ENCODE data around the gene GCC2. TPM values are rescaled to one million over a fixed set of nuclear protein-coding genes. Genes with fewer than 3 reads are reported as not detected.

Gene GCC2
- total and polyA plus RNA-seq, 2 of the 8 experiments (the other 6 are each of a cell fraction or from before 2014, with no cell fraction given) = 4.6 to 54.9 TPM

- FAIRE-seq (no peak), DNase-seq (ENCODE audit: low read depth in 1 of 2, low spot score in 2 of 2) (no peak)
- no peak overlapping the region for H3K14ac ChIP-seq (ENCODE audit: insufficient read length)
- no peak overlapping the region for H2BK12ac ChIP-seq (ENCODE audit: low read depth, low read length)
- CTCF ChIA-PET (ENCODE audit: partially characterized antibody) = no interaction called here
- H4K8ac ChIP-seq (ENCODE audit: extremely low read depth, insufficient read depth, low read length) = no peak overlapping the region
- TF ChIP-seq RFX5 (IDR thresholded peaks at IDR 0.05; ENCODE audit: borderline replicate concordance, low read depth, low read length) (no peak), BACH1 (IDR thresholded peaks at IDR 0.05; ENCODE audit: low read length) (no peak), EZH2 (IDR thresholded peaks at IDR 0.05; ENCODE audit: low read depth, low read length, severe bottlenecking) (no peak), GTF2F1 (IDR thresholded peaks at IDR 0.05; ENCODE audit: borderline replicate concordance, low read depth, low read length) (no peak), CTBP2 (IDR thresholded peaks at IDR 0.05; ENCODE audit: borderline replicate concordance, insufficient read depth, insufficient read length, low read length) (no peak), SUZ12 (IDR thresholded peaks at IDR 0.05; ENCODE audit: low read length) (no peak), KDM1A (IDR thresholded peaks at IDR 0.05; ENCODE audit: borderline replicate concordance, low read length) (no peak)
- TF ChIP-seq, protein P1, sequence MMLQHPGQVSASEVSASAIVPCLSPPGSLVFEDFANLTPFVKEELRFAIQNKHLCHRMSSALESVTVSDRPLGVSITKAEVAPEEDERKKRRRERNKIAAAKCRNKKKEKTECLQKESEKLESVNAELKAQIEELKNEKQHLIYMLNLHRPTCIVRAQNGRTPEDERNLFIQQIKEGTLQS (IDR thresholded peaks at IDR 0.05; ENCODE audit: insufficient read depth, low read depth, low read length) = no peak
- H3K23me2 ChIP-seq (ENCODE audit: low read depth, low read length) = no peaks in the 10 kb centered on the region
- no peak overlapping the region for H3K23ac ChIP-seq (ENCODE audit: insufficient read length)
- no peak overlapping the region for H3K56ac ChIP-seq (replicated peaks; ENCODE audit: insufficient read length, low read depth, low read length)
- no peak overlapping the region for H2BK5ac ChIP-seq (ENCODE audit: low read depth, low read length)
- POLR2A ChIA-PET (ENCODE audit: partially characterized antibody) = no interaction called here
- H3K9ac ChIP-seq (replicated peaks in 1 of 4; ENCODE audit: extremely low read depth in 1 of 4, low read depth in 3 of 4, low read length in 3 of 4) = no peak overlapping the region
- H2BK120ac ChIP-seq (replicated peaks; ENCODE audit: low read depth, low read length) = no peak overlapping the region
- H3K79me1 ChIP-seq (ENCODE audit: low read depth, low read length) = no peaks in the 10 kb centered on the region; the same call in 1 of the 2 replicates
- no peak overlapping the region for H3K4me2 ChIP-seq (ENCODE audit: insufficient read depth in 1 of 2, low read depth in 2 of 2, low read length in 2 of 2)
- no peak overlapping the region for H4K91ac ChIP-seq (replicated peaks; ENCODE audit: insufficient read length, low read length)
- H3K36me3 ChIP-seq (ENCODE audit: control insufficient read depth in 2 of 4, insufficient read depth in 4 of 4, low read length in 3 of 4) = peaks cover 8 to 51% (median 30%) of the 10 kb centered on the region in 4 experiments; a peak in 7 of 8 replicates
- no peak overlapping the region for H4K5ac ChIP-seq (ENCODE audit: insufficient read length, low read depth, low read length)
- H3K9me3 ChIP-seq (ENCODE audit: insufficient read depth in 2 of 2, low read depth in 1 of 2, low read length in 1 of 2) = no peaks in the 10 kb centered on the region
- no peak overlapping the region for H2BK15ac ChIP-seq (ENCODE audit: low read length)
- H2AK5ac ChIP-seq (ENCODE audit: low read depth, low read length) = no peak overlapping the region
- no peak overlapping the region for H2AFZ ChIP-seq (ENCODE audit: low read length)
- H3K4ac ChIP-seq (replicated peaks; ENCODE audit: insufficient read length, low read depth, low read length) = no peak overlapping the region
- H3K4me1 ChIP-seq (replicated peaks in 1 of 4; ENCODE audit: control insufficient read depth in 3 of 4, insufficient read depth in 4 of 4, low read length in 3 of 4) = no peaks in the 10 kb centered on the region
- H3K27ac ChIP-seq (ENCODE audit: low read depth, low read length) = no peak overlapping the region
- H2BK20ac ChIP-seq (ENCODE audit: low read length) = no peak overlapping the region
- H3K27me3 ChIP-seq (replicated peaks in 1 of 4; ENCODE audit: control insufficient read depth in 3 of 4, extremely low read depth in 1 of 4, insufficient read depth in 3 of 4, low read length in 3 of 4) = no peaks in the 10 kb centered on the region
- H3K18ac ChIP-seq (ENCODE audit: extremely low read depth, low read length) = no peak overlapping the region
- no peaks in the 10 kb centered on the region for H3K79me2 ChIP-seq (ENCODE audit: control insufficient read depth in 1 of 2, insufficient read depth in 2 of 2, low read length in 2 of 2)
- no peak overlapping the region for H3K4me3 ChIP-seq (ENCODE audit: extremely low read depth in 1 of 4, insufficient read depth in 2 of 4, low read depth in 3 of 4, low read length in 4 of 4)
- no peaks in the 10 kb centered on the region for H4K20me1 ChIP-seq (replicated peaks in 1 of 2; ENCODE audit: control insufficient read depth in 1 of 2, insufficient read depth in 2 of 2, low read length in 2 of 2)
Observed at GRCh38 chr2:108491848-108492247, 42.8 kb downstream of the GCC2 start.
